WTC11 (cell line): ENCODE data around the gene LAMTOR2.

Experiments
- ATF2 ChIP-seq: sonication (generic); formaldehyde crosslinking; IDR thresholded peaks from 2 replicates; pipeline ENCODE4 v1.8.1; 2022; ENCODE audit warnings: low read depth, missing genetic modification reagents, borderline replicate concordance
- CREM ChIP-seq: sonication (generic); formaldehyde crosslinking; IDR thresholded peaks from 2 replicates; pipeline ENCODE4 v1.8.1; 2022; ENCODE audit warnings: mild to moderate bottlenecking, missing genetic modification reagents, moderate library complexity
- CTCF ChIP-seq: fragments of 200-600 bp; IDR thresholded peaks from 2 replicates; pipeline ENCODE4 v1.8.0; 2022; ENCODE audit warnings: antibody characterized with exemption
- ESRRA ChIP-seq: sonication (generic); formaldehyde crosslinking; IDR thresholded peaks from 2 replicates; pipeline ENCODE4 v1.8.1; 2022; ENCODE audit warnings: mild to moderate bottlenecking, missing genetic modification reagents, borderline replicate concordance
- ETV6 ChIP-seq: sonication (generic); formaldehyde crosslinking; IDR thresholded peaks from 2 replicates; pipeline ENCODE4 v1.8.1; 2022; ENCODE audit warnings: mild to moderate bottlenecking, missing genetic modification reagents
- MAX ChIP-seq: sonication (generic); formaldehyde crosslinking; IDR thresholded peaks from 2 replicates; pipeline ENCODE4 v1.8.0; 2022; ENCODE audit warnings: mild to moderate bottlenecking, missing genetic modification reagents
- NFYB ChIP-seq: sonication (generic); formaldehyde crosslinking; conservative IDR thresholded peaks from 2 replicates; pipeline ENCODE4 v1.8.0; 2022; ENCODE audit warnings: low read depth, missing genetic modification reagents
- SMAD4 ChIP-seq: sonication (generic); formaldehyde crosslinking; IDR thresholded peaks from 2 replicates; pipeline ENCODE4 v1.8.0; 2022; ENCODE audit warnings: mild to moderate bottlenecking, missing genetic modification reagents
- SP1 ChIP-seq: sonication (generic); formaldehyde crosslinking; conservative IDR thresholded peaks from 2 replicates; pipeline ENCODE4 v1.8.1; 2022; ENCODE audit warnings: missing genetic modification reagents
- TCF7 ChIP-seq: sonication (generic); formaldehyde crosslinking; IDR thresholded peaks from 2 replicates; pipeline ENCODE4 v1.8.0; 2022; ENCODE audit warnings: mild to moderate bottlenecking, low read depth, missing genetic modification reagents, moderate library complexity
- TEAD1 ChIP-seq: sonication (generic); formaldehyde crosslinking; IDR thresholded peaks from 2 replicates; pipeline ENCODE4 v1.8.0; 2022; ENCODE audit warnings: mild to moderate bottlenecking, missing genetic modification reagents
- TP53 ChIP-seq: sonication (generic); formaldehyde crosslinking; IDR thresholded peaks from 2 replicates; pipeline ENCODE4 v1.8.1; 2023; ENCODE audit warnings: mild to moderate bottlenecking, missing genetic modification reagents
- USF2 ChIP-seq: sonication (generic); formaldehyde crosslinking; IDR thresholded peaks from 2 replicates; pipeline ENCODE4 v1.8.1; 2023; ENCODE audit warnings: mild to moderate bottlenecking, missing genetic modification reagents, moderate library complexity

GRCh38 chr1:156056326-156056849, 1.8 kb downstream of the LAMTOR2 start:
- TF ChIP-seq CTCF: no peak
- TF ChIP-seq SMAD4: no peak
- TF ChIP-seq MAX (CRISPR knock-in tag): no peak
- no peak for TF ChIP-seq CREM (CRISPR knock-in tag)
- no peak for TF ChIP-seq NFYB (CRISPR knock-in tag)
- no peak for TF ChIP-seq SP1 (CRISPR knock-in tag)
- no peak for TF ChIP-seq ETV6 (CRISPR knock-in tag)
- no peak for TF ChIP-seq USF2 (CRISPR knock-in tag)
- no peak for TF ChIP-seq TCF7 (CRISPR knock-in tag)
- no peak for TF ChIP-seq TEAD1 (CRISPR knock-in tag)
- no peak for TF ChIP-seq ATF2 (CRISPR knock-in tag)
- TF ChIP-seq TP53 (CRISPR knock-in tag): no peak
- TF ChIP-seq ESRRA: no peak
